ENCODE measurements around the gene STEAP1.
"Not testable (repeated sequence)": the region's sequence is repeated elsewhere in the genome, so short reads cannot be mapped to it uniquely, and the experiment has no call there.

Gene STEAP1

DNA sequence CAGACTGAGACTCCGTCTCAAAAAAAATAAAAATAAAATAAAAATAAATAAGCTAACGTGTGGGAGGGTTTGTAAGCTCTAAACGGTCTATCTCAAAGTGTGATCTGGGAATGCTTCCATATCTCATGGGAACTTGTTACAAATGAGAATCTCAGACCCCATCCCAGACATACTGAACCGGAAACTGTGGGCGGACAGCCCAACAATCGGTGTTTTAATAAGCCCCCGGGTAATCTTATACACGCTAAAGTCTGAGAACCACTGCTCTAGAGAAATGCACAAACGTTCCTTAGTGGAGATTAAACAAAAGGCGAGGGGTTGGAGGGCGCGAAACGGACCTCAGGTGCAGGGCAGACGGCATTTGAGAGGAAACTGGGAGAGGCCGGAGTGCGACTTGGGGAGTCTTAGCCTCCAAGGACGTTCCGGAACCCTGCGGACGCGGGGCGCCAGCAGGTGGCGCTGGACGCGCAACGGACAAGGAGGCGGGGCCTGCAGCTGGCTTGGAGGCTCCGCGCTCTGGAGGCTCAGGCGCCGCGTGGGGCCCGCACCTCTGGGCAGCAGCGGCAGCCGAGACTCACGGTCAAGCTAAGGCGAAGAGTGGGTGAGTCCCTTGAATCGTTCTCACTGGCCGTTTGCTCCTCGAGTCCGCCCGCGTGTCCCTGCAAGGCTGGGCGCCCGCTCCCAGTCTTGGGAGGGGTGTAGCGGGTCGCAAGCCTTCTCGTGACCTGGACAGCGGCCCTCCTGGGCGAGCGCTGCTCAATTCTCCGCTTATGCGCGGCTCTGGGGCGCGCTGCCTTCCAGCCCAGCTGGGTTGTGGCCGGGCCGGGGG, at the start of gene STEAP1:
STEAP1 (plus strand) TSS at position 527 of the 829 bp plus-strand sequence. CDS start 5,320 bp downstream, outside the sequence.
- DNase-seq (ENCODE audit: low spot score), result peak; percentile 78

DNA sequence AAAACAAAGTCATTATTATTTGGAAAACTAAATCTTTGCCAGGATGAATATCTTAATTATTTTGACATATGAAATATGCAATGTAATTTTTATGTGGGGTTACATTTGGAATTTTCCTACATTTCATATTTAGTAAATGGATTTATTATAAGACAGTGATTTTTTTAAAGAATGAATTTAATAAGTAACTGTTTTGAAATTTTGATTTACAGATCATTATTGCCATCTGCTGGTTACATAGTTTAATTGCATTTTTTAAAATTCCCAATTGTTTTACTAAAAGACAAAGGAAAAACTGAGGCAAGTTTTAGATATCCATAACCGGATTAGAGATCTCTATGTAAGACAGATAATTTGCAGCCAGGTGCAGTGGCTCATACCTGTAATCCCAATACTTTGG, 39.3 kb upstream of the STEAP1 start:
- DNase-seq (ENCODE audit: low spot score), result not testable (repeated sequence)

DNA sequence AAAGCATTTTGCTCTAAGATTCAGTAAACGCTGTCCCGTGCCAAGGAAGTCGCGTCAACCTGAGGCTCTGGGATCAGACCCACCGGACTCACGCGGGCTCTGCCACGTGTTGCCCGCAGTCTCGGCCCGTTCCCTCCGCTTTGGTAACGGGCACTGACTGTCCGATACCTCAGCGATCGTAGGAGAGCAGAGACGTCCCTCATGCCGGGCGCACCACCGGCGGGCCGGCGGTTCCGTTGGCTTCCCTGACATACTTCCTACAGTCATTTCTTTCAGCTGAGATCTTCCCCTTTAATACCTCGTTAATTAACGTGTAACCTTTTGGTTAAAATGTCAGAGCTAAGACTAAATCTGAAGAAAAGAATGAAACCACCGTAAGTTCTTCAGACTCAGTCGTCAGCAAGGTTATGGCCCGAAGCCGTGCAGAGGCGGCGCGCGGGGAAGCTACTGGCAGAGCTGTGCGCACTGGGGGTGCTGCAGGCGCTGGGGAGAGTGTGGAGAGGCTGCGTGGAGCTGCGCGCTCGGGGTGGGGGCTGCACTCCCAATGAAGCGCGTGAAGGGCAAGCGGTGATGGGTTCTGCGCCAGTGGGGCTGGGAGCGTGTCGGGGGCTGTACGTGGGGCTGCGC, 35.6 kb upstream of the STEAP1 start:
- not testable (repeated sequence) for DNase-seq (ENCODE audit: low spot score)

DNA sequence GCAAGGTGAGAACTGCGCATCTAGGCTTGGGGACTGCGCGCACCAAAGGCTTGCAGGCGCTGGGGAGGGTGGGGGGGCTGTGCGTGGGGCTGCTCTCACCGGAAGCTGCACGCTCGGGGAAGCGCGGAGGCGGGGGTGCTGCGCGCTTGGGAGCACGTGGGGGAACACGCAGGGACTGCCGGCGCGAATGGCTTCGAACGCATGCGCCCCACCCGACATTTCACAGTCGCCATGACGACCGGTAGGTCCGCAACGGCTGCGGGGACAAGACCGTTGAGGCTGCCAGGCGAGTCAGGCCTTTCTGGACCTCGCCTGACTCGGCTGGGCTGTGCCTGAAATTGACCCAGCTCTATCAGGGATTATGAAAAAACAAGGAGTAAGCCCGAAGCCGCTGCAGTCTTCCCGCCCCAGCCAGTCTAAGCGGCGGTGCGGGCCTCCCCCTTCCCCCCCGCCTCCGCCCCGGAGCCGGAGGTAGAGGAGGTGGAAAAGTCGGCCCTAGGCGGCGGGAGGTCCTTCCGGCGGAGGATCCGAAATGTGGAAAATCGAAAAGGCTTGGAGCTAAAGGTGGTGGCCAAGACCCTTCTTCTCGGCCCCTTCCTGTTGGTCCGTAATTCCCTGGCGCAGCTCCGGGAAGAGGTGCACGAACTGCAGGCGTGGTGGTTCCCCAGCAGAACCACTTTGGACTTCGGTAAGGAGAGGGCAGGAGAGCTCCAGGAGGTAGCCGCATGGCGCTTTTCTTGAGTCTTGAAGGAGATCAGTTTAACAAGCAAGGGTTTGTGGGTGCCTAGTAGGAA, 34.9 kb upstream of the STEAP1 start:
- peak; percentile 1 for DNase-seq (ENCODE audit: low spot score)

DNA sequence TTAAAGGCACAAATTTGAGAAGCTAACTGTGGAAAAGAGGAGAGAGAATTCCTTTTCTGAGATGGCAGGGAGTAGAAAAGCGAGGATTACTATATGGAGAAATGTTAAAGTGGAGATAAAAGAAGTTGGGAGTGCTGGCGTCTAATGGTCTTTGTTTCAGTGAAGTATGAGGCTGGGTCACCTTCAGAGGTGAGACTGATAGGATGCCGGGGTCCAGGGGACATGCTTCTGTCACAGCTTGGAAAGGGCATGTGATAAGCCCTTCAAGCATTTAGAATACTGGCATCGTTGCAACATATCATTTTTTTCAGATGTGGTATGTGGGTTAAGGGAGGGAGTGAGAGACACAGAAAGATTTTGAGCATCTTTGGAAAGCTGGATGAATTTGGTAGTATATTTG, 34.1 kb upstream of the STEAP1 start:
- not testable (repeated sequence) for DNase-seq (ENCODE audit: low spot score)

GRCh38 chr7:90131746-90132145, 22.5 kb upstream of the STEAP1 start:
- DNase-seq (ENCODE audit: low spot score), result not testable (repeated sequence)

GRCh38 chr7:90147079-90147960, 6.9 kb upstream of the STEAP1 start:
- DNase-seq (ENCODE audit: low spot score), result not testable (repeated sequence)

- not testable (repeated sequence) for DNase-seq (ENCODE audit: low spot score)
Measured at GRCh38 chr7:90149428-90149827, 4.8 kb upstream of the STEAP1 start.

- not testable (repeated sequence) for DNase-seq (ENCODE audit: low spot score)
Measured at GRCh38 chr7:90151884-90152283, 2.4 kb upstream of the STEAP1 start.

DNA sequence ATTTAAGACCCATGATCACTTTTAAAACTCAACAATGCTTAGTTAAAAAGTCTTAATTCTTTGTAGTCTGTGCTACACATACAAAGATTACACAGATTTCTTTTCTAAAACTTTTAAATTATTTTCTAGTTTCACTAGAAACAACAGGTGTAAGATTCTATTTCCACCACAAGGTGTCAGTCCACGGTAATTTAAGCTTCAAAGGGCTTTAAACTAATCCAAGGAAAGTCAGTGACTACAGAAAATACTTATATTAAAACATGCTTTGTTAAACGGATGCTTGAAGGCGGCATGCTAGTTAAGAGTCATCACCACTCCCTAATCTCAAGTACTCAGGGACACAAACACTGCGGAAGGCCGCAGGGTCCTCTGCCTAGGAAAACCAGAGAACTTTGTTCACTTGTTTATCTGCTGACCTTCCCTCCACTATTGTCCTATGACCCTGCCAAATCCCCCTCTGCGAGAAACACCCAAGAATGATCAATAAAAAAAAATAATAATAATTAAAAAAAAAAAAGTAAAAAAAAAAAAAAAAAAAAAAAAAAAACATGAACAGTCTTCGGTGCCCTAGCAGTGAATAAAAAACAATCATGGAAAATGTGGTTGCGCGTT, 1.5 kb upstream of the STEAP1 start:
- DNase-seq (ENCODE audit: low spot score), result not testable (repeated sequence)

GRCh38 chr7:90155206-90155605, 937 bp downstream of the STEAP1 start:
- no peak for DNase-seq (ENCODE audit: low spot score)

DNA sequence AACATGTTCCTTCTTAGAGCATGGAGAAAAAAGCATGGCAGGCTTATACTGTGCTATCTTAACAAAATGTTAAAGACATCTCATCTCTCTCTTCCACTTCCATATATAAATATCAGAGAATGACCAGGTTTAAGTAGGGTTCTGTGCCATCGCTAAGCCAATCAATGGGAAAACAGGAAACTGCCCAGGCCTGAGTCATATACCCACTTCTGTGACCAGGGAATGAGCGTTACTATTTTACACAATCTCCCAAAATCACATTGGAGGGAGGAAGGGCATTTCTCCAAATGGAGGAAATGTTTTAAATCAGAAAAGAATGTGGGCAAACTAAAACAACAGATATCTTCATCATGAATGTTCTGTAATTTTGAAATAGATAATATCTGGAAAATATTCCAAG, 3.1 kb downstream of the STEAP1 start:
- not testable (repeated sequence) for DNase-seq (ENCODE audit: low spot score)

- not testable (repeated sequence) for DNase-seq (ENCODE audit: low spot score)
Measured at GRCh38 chr7:90157761-90158350, 3.6 kb downstream of the STEAP1 start.

DNA sequence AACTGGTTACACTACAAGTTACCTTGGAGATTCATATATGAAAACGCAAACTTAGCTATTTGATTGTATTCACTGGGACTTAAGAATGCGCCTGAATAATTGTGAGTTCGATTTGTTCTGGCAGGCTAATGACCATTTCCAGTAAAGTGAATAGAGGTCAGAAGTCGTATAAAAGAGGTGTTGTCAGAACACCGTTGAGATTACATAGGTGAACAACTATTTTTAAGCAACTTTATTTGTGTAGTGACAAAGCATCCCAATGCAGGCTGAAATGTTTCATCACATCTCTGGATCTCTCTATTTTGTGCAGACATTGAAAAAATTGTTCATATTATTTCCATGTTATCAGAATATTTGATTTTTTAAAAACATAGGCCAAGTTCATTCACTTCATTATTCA, 9.3 kb downstream of the STEAP1 start:
- DNase-seq (ENCODE audit: low spot score), result no peak

DNA sequence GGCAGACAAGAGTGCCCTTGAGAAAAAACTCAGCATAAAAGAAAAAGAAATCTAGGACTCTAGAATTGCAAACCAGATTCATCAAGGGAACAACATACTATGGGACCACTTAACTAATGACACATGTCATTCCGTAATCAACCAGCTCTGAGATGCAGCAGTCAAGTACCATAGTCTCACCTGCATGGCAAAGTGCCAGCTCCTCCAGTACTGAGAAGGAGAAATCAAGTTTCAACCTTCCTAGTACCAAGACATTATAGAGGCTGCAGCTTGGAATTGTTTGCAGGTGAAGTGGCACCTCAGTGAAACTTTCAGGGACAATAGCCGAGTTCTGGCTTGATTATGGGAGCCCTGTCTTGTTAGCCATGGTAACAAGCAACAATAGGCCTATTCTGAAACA, 11.5 kb downstream of the STEAP1 start:
- DNase-seq (ENCODE audit: low spot score), result no peak

DNA sequence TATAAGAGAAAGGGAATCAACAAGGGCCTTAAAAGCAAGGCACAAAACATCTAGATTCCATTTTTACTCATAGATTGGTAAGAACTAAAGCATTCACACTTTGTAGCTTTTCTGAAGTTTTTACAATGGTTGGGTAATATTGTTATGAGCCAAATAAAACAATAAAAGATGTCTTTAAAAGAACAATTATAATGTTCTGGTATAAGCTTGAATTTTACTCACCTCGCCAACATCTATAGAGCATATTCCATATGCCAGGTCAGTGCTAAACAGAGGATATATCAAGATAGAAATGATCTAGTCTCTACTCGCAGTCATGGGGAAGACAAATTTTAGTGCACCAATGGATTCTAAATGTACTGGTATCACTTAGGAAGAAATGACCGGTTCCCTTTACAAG, 11.9 kb downstream of the STEAP1 start:
- DNase-seq (ENCODE audit: low spot score), result no peak

DNA sequence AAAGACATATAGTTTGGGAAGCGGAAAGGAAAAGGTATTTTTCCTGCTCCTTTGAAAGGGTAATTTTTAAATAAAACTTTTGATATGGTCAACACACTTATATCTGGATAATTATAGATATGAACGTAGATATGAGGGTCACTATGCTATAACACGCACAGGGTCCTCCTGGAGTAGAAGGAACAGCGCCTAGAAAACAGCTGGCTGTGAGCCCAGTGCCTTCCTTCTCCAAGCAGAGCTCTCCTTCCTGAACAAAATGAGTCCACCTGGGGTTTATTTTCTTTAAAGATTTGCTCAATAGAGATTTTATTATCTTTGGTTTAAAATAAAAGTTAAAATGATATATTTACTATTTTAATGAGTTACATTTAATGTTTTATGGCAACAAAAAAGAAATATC, 13.1 kb downstream of the STEAP1 start:
- DNase-seq (ENCODE audit: low spot score), result no peak

DNA sequence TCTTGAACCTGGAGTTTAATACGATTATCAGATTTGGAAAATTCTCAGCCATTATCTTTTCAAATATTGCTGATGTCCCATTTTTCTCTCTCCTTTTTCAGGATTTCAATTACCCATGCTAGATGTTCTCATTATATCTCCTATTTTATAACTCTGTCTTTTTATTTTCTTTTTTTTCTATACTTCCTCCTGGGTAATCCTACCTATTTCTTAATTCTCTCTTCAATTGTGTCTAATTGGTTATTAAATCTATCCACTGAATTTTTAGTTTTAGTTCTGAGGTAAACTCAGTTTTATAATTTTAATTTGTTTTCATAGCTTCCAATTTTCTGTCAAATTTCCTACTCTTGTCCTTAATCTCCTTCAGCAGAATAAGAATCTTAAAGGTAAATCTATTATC, 15.6 kb downstream of the STEAP1 start:
- DNase-seq (ENCODE audit: low spot score), result no peak

DNA sequence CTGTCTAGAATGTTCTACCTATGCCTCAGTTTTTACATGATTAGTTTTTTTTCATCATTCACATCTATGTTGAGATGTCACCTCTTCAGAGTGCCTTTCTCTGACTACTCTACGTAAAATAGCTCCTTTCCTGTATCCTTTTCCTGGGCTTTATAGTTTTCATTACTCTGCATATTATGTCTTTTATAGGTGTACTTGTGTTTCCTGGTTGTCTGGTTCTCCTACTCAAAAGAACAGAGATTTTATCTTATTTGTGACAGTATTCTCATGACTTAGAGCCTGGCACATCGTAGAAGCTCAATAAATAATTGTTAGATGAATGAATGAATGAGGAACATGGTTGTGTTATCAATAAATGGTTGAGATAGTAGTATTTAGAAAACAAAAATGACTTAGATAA, 17.9 kb downstream of the STEAP1 start:
- no peak for DNase-seq (ENCODE audit: low spot score)

- DNase-seq (ENCODE audit: low spot score), result no peak
Measured at GRCh38 chr7:90172624-90173023, 18.4 kb downstream of the STEAP1 start.

Measured in CD4-positive, alpha-beta T cell treated with Interleukin-6 at 100 ng/mL for 8 hours (primary cell).